Keratinocyte (primary cell): ENCODE data around the gene CREBRF.

Experiments
- EZH2 ChIP-seq: IDR thresholded peaks from one replicate; pipeline ENCODE4 v1.6.1; 2012; ENCODE audit warnings: inconsistent platforms, mild to moderate bottlenecking, low read length, moderate library complexity
- TF ChIP-seq, protein P1 (sequence below), 3 experiments: IDR thresholded peaks in 1 of 3; conservative IDR thresholded peaks in 1 of 3; optimal IDR thresholded peaks in 1 of 3; 2 replicates in 2 of 3; 3 replicates in 1 of 3; pipeline versions ENCODE3 to v1.5.1; 2011; ENCODE audit warnings: low read length in 3 of 3, mild to moderate bottlenecking in 3 of 3, moderate library complexity in 2 of 3, control low read depth in 1 of 3, inconsistent platforms in 1 of 3; ENCODE audit not compliant: insufficient read depth in 2 of 3; ENCODE audit errors: extremely low read depth in 1 of 3

DNA sequence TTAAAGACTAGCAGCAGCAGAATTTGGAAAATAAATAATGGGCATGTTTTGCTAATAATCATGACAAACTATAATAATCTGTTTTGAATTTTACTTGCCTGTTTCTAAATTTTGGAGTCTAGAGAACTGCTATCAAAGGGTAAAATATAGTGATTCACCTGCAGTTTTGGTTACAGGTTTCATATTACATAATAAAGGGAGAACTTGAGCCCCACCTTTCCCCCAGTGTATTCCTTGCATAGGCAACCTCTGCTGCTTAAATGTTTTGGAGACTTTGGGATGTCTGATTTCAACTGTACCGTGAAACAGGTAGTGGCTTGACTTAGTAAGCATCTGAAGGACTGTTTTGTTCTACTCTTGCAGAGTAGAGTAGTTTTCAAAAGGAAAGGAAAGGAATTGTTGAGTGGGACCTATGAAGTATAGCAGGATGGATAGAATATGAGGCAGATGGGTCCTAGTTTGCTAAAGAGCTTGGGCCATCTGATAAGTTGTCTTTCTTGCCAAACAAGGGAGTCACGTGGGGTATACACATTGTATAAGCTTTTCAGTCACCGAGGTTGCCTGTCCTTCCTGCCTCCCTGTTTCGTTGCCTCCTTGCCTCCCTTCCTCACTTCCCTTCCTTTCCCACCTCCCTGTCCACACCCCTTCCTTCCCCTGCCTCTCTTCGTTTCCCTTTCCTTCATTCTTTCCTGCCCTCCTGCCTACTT, 19.1 kb downstream of the CREBRF start:
- TF ChIP-seq, protein P1, sequence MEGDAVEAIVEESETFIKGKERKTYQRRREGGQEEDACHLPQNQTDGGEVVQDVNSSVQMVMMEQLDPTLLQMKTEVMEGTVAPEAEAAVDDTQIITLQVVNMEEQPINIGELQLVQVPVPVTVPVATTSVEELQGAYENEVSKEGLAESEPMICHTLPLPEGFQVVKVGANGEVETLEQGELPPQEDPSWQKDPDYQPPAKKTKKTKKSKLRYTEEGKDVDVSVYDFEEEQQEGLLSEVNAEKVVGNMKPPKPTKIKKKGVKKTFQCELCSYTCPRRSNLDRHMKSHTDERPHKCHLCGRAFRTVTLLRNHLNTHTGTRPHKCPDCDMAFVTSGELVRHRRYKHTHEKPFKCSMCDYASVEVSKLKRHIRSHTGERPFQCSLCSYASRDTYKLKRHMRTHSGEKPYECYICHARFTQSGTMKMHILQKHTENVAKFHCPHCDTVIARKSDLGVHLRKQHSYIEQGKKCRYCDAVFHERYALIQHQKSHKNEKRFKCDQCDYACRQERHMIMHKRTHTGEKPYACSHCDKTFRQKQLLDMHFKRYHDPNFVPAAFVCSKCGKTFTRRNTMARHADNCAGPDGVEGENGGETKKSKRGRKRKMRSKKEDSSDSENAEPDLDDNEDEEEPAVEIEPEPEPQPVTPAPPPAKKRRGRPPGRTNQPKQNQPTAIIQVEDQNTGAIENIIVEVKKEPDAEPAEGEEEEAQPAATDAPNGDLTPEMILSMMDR (optimal IDR thresholded peaks at IDR 0.05 in 1 of 3, IDR thresholded peaks at IDR 0.05 in 1 of 3, conservative IDR thresholded peaks at IDR 0.05 in 1 of 3; ENCODE audit: extremely low read depth in 1 of 3, insufficient read depth in 2 of 3, low read length in 3 of 3), result no peak
- TF ChIP-seq EZH2, result no peak
